Gastroesophageal sphincter (tissue), 3 donors: ENCODE data around the gene FLOT2.

ENCODE experiments used
- CTCF ChIP-seq, 4 experiments: fragments of 200-600 bp in 2 of 4; fragments of 450-650 bp in 2 of 4; sonication (generic) in 1 of 4; IDR thresholded peaks; one replicate each; pipeline ENCODE4 v1.5.1; 2017 to 2019; ENCODE audit warnings: antibody characterized with exemption in 4 of 4, mild to moderate bottlenecking in 2 of 4, moderate library complexity in 2 of 4
- EP300 ChIP-seq: sonication (generic); formaldehyde crosslinking; IDR thresholded peaks from one replicate; pipeline ENCODE4 v1.6.1; 2017; ENCODE audit warnings: antibody characterized with exemption, mild to moderate bottlenecking
- POLR2A ChIP-seq, 2 donors: fragments of 450-650 bp; IDR thresholded peaks; one replicate each; pipeline ENCODE4 v1.6.1; 2017; ENCODE audit warnings: antibody characterized with exemption in 2 of 2, mild to moderate bottlenecking in 2 of 2, moderate library complexity in 1 of 2
- POLR2AphosphoS5 ChIP-seq: sonication (generic); formaldehyde crosslinking; IDR thresholded peaks from one replicate; pipeline ENCODE4 v1.6.1; 2017; ENCODE audit warnings: antibody characterized with exemption

DNA sequence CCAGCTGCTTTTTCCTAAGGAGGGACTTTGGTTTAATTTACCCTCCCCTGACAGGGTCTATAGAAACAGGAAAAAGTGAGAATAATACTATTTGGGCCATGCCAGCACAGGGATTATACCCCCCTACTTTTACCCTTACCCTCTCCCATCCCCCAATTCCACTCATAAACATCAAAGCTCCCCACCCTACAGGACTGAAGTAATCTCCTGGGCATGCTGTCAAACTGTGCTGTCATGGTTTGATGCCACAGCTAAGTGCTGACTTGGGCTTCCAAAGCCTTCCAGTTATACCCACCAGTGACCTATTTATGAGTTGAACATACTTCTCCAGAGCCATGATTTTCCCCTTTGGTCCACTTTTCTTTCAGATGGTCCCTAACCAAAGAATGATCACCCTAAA, 41.0 kb upstream of the FLOT2 start:
- TF ChIP-seq CTCF (IDR thresholded peaks at IDR 0.05) (no peak), EP300 (no peak), POLR2A (IDR thresholded peaks at IDR 0.05) (no peak), POLR2AphosphoS5 (no peak)
